Amygdala (tissue), 56 donors: ENCODE measurements around the gene CCT7.
"Not testable (repeated sequence)": the region's sequence is repeated elsewhere in the genome, so short reads cannot be mapped to it uniquely, and the experiment has no call there.

Experiments used
- DNase-seq, 56 donors: peaks; one replicate each; lab custom pipeline; 2025; lab: John Stamatoyannopoulos, UW

The CCT7 gene

DNA sequence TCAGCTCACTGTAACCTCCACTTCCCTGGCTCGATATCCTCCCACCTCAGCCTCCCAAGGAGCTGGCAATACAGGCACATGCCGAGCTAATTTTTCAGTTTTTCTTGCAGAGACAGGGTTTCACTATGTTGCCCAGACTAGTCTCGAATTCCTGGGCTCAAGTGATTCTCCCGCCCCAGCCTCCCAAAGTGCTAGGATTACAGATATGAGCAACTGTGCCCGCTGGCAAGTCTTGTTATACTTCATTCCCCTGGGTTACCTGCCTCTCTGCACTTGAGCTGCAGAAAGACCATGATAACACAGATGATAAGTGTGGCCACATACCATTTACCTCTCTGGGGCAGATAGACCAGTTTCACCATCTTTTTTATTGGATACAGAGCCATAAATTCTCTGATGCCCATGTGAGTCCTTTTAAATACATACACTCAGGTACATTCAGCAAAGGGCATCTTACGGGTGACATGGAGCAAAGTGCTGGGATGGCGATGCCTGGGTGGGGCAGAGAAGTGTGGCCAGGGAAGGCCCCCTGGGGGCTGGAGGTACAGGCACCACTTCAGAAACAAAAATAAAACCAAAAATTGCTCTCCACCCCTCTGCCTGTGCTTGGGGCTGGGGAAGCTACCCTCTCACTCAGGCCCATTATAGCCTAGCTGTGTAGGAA is 20.4 kb downstream of the CCT7 start:
- no peak for DNase-seq

DNA sequence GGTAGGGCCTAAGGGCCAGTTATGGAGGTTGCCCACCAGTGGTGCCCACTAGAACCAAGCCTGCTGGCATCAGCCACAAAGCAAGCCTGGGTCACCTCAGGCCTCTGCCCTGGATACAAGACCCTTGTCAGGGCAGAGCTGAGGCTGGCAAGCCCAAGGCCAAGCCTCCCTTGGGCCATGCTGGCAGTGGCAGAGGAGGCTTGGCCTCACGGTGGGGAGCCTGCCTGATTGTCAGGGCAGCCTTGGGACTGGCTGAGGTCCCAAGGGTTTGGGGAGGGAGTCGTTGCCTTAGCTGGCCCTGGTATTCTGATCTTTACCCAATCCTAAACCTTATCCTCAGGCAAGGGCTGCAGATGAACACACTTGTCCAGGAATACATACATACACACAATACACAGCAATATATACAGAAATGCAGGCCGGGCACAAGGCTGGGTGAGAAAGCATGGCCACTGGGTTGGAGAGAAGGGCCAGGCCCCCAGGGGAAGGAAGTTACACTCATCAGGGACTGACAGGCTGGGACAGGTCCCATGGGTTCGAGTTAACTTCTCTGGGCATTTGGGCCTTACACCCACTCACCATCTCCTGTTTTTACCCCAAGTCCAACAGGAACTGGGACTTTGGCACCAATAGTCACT is 21.0 kb downstream of the CCT7 start:
- DNase-seq: no peak

DNA sequence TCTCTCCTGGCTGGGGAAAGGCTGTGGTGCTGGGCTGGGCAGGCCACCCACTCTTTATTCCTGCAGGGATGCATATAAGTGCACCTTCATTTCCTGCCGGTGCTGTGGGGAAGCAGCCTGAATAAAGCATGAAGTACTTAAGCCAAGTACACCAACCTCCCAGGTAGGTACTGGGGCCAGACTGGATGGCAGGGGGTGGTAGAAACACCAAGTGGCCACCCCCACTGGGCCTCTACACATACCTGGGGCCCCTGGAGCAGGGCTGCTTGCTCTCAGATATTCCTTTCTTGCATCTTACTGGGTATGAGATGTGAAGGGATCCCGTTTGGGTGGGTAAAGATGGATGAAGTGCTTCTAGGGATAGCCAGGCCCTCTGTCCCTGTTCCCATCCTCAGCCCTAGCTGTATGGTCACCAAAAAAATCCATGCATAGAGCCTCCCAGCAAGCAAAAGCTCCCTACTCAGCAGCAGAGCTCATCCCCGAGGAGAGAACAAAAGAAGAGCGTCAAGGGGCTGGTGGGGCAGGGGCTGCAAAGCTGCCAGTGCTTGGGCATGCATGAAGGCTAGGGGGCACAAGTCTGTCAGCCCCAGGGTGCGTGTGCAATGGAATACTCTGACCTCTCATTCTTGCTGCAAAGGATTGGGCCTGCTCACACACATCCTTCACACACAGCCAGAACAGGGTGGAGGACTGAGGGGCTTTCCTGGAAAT is 22.0 kb downstream of the CCT7 start:
- DNase-seq: no peak

DNA sequence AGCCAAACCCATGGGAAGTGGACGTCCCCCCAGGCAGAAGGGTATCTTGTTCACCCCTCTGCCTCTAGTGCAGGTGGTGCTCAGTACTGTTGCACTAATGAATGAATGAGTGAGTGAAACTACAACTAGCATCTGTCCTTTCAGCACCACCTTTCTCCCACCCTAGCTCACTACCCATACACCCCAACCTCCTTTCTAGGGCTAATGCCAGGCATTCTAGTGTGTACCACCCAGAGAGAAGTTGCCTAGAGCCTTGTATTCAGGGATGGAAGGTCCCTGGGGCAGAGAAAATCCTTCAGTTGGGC is 22.5 kb downstream of the CCT7 start:
- no peak for DNase-seq

DNA sequence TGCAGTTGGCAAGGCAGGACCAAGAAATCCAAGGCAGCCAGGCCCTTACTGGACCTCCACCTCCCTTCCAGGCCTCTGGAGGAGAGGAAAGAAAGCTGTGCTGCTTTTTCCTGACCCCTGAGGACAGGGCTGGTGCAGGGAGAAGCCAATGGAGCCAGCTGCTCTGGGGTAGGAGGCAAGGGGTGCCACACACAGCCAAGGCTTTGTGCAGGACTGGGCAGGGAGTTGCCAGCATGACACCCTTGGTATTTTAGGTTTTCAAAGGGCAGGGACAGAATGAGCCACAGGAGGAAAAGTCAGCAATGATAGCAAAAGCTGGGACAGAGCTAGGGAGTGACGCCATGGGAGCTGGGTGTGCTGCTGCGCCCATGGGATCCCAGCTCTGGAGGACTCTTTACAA is 22.9 kb downstream of the CCT7 start:
- no peak for DNase-seq

DNA sequence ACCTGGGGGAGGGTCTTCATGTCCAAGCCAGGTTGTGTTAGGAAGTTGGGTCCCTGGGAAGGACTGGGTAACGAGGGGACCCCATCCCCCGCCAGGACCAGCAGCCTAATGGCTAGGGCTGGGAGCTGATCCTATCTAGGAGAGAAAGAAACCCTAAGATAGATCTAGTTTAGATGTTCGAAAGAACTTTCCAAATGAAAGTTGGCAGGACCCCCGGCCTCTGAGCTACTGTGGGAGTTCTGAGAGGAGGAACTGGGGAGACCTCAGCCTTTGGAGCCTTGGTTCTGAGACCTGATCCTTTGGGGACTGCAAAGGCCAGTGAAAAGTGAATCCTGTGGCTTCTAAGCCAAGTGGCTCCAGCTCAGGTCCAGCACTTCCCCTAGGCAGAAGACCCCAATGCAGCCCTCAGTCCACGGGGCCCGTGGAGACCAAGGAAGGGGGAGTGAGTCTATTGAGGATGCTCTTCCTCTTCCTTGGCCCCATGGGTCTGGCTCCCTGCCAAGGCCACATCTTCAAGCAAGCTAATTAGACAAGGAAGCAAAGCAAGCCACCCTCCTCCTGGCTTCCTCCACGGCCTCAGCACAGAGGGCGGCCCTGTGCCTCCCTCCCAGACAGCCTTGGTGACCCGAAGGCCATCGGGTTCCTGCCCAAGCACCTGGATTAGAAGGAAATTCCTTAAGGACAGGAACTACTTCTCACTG is 23.5 kb downstream of the CCT7 start:
- no peak for DNase-seq

DNA sequence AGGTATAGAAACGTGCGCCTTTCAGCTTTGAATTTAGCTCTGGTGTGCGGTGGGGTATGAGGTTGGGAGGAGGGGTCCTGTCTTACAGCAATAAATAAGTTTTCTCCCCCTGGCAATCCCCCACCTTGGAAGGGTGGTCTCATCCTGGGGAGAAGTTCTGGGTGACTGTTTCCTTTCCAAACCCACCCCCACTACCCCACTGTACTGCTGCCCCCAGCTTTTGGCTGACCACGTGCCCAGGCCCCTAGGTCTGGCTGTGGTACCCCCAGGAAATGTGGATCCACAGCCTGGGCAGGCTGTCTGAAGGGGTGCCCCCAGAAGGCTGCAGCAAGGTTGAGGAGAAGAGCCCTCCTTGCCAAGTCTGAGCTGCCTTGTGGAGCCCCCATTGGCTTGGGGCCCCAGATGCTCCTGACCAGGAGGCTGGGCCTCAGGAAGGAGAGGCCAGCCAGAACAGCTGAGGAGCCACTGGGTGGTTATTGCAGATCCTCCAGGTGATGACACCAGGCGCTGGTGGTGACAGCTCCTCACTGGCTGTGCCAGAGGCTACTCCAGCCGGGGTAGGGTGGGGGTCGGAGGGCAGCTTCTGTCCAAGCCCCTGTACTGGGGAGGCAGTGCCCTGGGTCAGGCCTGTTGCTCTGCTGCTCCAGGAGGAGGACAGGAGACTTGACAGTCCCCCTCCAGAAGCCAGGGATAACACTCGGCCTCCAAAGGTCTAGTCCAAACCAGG is 24.2 kb downstream of the CCT7 start:
- DNase-seq: no peak

DNA sequence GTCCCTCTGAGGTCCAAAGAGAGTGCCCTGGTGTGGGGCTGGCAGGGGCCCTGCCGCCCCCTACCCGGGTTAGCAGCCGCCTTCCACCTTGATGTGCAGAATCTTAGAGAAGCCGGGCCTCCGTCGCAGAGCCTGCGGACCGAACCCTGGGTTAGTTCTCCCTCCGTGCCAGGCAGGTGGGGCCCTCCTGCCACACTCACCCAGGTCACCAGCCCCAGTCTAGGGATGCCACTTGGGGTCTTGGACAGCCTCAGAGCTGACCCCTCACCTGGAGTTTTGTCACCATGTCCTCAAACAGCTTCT is 24.8 kb downstream of the CCT7 start:
- no peak for DNase-seq

DNA sequence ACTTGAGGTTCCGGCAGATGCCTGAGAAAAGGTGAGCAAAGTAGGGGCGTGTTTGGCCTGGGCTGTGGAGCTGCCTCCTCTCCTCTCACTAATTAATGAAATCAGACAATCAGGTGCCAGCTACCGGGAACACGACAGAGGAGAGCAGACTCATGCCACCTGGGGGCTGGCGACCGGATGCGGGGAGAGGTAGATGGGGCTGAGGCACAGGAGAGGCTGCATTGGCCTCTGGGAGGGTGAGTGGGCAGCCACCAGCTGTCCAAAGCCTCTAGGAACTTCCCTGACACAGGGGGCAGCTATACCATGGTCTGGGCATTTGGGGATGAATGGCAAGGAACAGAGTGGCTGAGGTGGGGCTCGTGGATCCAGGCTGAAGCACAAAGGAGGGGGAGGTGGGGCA is 25.2 kb downstream of the CCT7 start:
- no peak for DNase-seq

DNA sequence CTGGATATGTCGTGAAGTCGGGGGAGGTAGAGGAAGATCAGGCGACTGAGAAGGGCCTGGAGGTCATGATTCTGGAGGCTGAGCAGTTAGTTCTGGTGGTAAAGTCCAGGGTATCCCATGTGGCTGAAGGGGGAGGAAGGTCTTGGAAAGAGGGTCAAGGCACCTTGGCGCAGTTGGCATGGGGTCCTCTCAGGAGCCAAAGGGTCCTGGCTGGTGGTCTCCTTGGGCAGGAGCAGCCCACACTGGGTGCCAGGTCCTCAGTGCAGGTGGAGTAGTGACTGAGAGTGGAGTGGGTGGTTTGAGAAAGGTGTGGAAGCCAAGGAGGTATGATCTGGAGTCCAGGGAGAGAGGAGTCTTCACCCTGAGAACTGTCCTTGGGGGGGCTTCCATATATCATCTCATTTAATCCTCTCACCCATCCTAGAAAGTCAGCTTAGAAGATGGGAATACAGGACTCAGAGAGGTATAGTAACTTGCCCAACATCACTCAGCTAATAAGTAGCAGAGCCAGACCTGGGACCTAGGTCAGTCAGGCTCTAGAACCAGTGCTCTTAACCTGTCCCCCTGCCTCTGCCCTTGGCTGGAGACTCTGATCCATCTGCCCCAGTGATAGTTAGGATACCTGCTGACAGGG is 25.7 kb downstream of the CCT7 start:
- DNase-seq: no peak

DNA sequence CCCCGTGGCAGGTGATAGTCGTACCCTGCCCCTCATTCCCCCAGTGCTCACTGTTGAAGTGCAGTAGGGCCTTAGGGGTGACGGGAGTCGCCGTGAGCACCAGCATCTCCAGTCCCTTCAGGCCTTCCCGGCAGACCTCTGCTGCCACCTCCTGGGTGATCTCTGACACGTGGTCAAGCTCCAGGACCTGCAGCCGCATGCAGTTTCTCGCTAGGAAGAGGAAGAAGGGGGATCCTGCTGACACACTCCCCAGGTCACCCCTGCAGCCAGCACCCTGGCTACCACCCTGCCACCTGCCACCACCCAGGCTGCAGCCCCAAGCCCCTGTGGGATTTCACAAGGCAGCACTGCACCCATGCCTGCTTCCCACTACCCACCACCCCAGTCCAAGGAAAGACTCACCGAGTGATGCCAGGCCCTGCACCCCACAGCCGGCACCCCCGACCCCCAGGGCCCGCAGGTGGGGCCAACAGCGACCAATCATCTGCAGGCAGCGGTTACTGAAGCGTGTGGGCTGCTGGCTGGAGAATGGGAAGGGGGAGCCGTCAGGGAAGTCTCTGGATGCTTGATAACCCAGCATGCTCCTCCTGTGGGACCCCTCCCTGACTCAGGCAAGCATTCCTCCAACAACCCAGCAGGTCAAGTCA is 26.4 kb downstream of the CCT7 start:
- peak in 15 of 56 donors; percentile 5 to 49 (median 23) for DNase-seq

DNA sequence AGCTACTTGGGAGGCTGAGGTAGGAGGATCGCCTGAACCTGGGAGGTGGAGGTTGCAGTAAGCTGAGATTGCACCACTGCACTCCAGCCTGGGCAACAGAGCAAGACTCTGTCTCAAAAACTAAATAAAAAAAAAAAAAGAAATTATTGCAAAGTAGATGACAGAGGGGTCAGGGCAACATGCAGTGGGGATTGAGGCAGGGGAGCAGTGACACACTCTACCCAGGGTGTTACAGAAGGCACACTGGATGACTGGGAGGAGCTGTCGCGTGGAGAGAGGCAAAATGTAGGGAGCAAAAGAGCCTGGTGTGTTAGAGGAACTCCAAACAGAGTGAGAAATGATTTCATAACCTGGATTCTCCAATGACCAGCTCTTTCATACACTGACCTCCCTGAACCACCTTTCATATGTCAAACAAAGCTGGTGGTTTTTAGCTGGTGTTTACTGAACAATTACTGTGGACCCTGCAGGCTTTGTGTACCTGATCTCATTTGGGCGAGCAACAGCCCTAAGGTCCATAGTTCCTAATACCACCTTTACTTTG is 28.1 kb downstream of the CCT7 start:
- DNase-seq: no peak

DNA sequence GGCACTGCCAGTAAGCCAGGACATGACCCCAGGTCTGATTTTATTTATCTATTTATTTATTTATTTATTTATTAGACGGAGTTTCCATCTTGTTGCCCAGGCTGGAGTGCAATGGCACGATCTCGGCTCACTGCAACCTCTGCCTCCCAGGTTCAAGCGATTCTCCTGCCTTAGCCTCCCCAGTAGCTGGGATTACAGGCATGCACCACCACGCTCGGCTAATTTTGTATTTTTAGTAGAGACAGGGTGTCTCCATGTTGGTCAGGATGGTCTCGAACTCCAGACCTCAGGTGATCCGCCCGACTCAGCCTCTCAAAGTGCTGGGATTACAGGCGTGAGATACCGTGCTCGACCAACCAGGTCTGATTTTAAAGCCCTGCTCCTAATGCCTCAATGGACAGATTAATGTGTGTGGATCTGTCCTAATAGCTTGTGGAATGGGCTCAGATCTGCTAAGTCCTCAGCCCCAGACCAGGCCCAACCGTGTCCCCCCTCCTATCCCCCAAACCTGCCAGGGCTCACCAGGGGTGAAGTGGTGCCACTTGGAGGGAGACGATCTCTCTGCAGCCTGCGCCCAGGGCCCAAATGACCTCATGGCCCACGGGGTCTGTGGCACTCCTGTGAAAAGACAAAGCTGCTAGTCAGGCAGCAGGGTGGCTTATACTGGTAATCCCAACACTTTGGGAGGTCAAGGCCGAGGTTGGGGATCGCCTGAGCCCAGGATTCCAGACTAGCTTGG is 28.8 kb downstream of the CCT7 start:
- DNase-seq: not testable (repeated sequence)

DNA sequence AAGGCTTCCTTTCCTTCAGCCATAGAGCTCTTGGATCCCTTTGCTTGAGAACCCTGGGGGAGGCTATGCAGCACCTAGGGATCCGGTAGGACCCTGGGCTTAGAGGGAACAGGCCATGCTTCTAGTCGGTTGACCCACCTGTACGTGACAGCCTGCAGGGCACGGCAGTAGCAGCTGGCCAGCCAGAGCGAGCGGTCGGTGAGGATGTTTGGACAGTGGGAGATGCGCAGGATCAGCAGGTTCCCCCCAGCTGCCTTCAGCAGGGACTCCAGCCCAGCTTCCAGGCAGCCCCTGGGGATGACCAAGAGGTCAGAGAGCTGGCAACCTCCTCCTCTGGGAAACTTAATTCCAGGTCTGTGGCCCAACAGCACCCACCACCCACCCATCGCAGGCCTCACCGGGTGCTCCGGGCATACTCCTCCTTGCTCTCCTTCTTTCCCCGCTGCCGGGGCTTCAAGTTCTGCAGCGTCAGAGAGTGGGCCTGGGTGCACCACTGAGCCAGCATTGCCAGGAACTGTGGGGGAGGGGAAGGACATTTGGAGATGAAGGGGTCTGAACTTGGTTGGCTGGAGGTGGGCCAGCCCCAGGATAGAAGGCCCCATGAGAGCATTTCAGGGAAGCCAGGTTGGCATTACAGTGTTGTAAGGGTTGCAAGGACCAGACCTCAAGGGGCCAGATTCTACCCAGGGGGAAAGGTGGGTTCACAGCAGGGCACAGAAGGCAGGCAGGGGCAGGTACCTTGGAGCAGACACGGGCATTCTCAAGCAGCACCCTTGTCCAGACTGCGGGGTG is 29.6 kb downstream of the CCT7 start:
- DNase-seq: no peak

DNA sequence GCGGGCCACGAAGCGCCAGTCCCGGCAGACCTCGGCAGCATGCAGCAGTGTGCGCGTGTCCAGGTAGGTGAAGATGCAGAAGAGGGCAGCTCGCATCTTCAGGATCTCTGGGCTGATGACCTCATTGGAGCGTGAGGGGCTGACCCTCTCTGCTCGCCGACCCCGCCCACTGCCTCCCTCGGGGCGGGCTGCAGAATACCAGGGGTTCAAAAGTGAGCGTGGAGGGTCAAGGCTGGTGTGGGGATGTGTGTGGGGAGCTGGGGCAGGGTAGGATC is 30.2 kb downstream of the CCT7 start:
- no peak for DNase-seq

DNA sequence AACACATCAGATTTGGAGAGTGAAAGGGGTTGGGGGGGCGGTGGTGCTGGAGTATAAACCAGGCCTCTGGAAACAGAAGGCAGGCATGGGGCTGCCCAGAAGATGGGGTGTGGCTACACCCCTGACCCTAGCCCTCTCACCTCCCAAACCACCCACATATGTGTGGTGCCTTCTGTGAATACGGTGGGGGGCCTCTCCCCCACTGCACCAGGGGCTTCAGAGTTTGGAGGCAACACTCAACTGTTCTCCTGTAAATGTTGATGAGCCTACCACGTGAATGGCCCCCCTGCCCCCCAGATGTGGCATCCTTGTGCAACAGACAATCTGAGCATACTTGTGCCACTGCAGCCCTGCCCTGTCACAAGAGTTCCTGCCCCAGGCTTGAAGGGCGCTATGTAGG is 30.7 kb downstream of the CCT7 start:
- DNase-seq: no peak

DNA sequence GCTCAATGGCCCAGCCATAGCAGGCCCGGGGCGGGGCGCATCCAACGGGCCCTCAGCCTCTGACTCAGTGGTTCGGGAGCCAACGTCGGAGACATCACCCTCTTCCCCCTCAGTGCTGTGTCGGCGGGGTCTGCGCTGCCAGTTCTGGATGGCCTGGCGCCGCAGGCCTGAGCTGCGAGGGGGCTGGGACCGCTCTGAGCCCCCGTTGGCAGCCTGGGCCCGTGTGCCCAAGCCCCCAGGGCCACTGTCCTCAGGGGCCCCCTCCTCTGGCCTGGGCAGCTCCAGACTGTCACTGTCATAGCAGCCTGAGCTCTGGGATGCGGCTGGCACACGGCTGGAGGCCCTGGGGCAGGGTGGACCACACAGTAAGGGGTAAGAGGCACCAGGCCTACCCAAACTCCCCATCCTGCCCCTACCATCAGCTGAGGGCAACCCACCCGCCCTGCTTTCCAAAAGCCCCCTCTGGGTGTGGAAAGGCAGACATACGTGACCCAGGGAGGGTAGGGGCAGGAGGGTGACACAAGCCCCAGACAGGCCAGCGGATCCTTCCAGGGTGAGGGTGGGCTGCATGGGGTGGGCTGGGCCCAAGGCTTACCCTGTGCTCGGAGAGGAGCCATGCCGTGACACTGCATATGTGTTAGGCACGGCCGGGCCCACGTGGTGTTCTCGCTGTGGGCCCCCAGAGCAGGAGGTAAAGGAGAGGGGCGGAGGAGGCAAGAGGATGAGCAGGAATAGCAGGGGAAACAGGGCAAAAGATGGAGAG is 31.4 kb downstream of the CCT7 start:
- DNase-seq: no peak
